Left renal pelvis (tissue), 4 donors: ENCODE results near the gene TRPC3. TPM values are rescaled to one million over a fixed set of nuclear protein-coding genes. Genes with fewer than 3 reads are reported as not detected.
"Not testable (repeated sequence)": the region's sequence is repeated elsewhere in the genome, so short reads cannot be mapped to it uniquely, and the experiment has no call there.

Source experiments
- DNase-seq, 4 donors: peaks; one replicate each; pipeline ENCODE4 v3.0.0-alpha.2; 2013; ENCODE audit warnings: low read depth in 4 of 4, low spot score in 3 of 4
- polyA plus RNA-seq, 4 donors: library from polyadenylated mRNA; unstranded; fragments of 120-200 nt; gene quantifications; one replicate each; pipeline ENCODE4 v1.2.1, GENCODE V29; 2013; ENCODE audit not compliant: insufficient read length in 4 of 4

The TRPC3 gene
- polyA plus RNA-seq, 4 donors, result 0.78 to 1.4 (median 1.2) TPM

DNA sequence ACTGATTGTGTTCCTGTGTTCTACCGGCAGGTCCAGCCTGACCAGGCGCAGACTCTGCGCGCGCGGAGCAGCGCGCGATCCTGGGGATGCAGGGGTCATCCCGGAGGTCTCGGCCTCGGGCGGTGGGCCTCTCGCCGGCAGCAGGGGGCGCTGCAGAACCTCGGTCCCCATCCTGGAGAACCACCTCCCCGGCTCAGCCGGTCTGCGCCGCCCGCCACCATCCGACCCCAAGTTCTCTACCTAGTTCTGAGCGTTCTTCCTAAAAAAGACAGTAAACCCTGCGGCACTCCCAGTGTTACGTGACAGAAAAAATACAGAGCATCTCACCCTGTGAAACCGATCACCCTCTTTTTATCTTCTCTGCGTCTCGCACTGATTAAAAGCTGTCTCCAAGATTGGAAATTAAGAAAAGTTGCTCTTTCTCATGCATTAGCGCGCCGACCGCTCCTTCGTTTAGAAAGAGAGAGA, 1.6 kb downstream of the TRPC3 start:
- peak in 2 of 4 donors; percentile 36 to 56 for DNase-seq

DNA sequence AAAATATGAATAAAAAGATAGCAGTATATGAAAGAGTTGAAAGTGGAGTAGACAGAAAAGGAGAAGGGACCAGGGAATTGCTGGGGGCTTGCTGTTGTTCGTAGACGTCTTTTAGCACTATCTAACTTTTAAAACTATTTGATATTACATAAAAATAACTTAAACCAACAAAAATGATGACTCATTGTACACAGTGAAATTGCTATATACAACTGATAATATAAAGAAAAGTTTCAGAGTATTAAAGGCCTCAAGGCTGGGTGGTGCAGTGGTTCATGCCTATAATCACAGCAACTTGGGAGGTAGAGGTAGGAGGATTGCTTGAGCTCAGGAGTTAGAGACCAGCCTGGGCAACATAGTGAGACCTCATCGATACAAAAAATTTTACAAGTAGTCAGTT, 5.2 kb downstream of the TRPC3 start:
- DNase-seq, result no peak

DNA sequence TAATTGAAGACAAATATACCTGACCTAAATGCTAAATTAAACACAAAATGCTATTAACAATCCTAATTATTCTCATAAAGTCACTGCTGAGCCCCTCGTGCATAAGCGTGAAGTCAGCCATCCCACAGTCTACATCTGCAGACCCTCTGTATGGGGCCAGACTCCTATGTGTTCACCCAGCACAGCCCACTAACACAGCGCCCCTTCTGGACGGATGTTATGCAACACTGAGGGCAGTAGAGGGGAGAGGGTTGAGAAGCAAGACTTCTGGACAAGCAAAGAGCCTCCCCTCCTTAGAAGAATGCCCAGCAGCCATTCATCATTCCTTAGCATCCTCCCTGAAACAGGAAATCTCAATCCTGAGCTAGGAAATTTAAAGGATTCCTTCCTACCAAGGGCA, 7.9 kb downstream of the TRPC3 start:
- DNase-seq, result no peak

DNA sequence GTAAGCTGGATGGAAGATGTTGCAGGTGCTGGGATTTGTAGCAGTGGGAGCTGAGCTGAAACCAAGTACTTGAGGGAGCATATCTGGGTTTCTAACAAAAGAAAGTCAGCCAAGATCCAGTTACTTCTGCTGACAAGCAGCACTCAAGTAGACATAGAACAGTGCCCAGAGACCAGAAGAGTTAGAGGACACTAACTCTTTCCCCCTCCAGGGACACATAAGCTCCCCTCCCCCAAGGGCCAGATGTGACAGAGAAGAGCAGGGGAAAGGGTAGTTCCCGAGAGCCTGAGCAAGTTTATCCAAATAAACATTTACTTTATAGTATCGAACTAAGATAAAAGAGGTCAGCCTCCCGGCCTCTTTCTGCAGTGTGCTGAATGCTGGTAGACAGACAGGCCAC, 12.2 kb downstream of the TRPC3 start:
- no peak for DNase-seq

DNA sequence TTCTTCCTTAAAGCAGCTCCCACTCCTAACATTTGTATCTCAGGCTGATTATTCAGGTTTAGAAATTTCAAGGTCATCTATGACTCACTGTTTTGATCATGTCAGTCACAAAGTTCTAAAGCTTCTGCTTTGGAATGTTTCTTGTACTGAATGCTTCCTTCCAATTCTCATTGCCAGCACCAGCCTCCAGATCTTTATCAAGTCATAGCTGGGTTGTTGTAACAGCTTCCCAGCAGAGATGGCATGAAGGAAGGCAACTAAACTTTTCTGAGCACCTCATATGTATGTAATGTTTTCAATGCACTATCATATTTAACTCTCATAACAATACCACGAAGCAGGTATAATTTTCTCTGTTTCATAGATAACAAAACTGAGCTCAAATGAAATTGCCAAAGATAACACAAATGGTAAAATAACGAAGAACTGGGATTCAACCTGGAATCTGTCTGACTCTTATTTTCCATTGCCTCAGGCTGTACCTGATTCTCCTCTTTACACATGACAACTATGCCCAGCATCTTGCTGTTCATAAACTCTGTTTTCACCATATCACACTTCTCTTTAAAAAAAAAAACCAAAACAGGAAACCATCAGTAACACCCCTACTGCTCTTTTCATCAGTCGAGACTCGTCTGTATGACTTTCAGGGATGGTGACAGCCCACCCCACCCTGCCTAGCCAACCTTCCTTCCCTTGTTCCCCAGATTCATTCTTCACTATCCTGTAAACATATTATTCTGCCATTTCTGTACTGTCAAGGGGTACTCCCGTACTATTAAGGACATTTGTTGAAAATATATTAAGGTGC, 13.4 kb downstream of the TRPC3 start:
- no peak for DNase-seq

DNA sequence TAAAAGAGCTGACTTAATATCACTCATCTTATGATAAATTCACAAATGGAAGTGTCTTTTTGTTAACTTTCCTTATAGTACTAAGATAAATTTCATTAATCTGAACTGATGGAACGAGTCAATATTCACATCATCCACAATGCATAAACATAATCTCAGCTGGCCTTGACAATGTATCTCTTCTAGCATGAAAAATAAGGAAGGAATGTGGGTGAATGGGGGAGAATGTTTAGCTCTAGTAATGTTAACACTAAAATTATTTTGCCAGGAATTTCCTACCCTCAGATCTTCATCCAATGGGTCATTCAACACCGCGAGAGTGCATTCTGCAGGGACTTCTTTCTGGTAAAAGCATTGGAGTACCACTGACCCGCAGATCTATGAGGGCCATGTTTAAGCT, 15.8 kb downstream of the TRPC3 start:
- no peak for DNase-seq

DNA sequence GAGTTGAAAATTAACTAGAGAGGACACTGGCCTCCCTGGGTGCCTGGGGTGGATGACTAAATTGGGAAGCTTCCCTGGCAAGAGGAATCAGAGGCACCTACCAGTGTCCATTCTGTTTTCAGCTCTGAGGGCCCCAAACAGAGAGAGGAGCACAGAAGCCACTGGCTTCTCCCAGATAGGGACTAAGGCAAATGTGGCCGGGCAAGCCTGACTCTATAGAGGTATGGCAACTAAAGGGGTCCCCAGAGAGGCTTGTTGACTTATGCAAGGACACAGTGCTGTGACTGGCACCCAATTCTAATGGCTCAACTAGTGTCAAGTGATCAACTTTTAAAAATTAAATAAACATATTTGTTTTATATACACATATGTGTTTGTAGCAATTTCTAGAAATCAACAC, 17.2 kb downstream of the TRPC3 start:
- DNase-seq, result no peak

DNA sequence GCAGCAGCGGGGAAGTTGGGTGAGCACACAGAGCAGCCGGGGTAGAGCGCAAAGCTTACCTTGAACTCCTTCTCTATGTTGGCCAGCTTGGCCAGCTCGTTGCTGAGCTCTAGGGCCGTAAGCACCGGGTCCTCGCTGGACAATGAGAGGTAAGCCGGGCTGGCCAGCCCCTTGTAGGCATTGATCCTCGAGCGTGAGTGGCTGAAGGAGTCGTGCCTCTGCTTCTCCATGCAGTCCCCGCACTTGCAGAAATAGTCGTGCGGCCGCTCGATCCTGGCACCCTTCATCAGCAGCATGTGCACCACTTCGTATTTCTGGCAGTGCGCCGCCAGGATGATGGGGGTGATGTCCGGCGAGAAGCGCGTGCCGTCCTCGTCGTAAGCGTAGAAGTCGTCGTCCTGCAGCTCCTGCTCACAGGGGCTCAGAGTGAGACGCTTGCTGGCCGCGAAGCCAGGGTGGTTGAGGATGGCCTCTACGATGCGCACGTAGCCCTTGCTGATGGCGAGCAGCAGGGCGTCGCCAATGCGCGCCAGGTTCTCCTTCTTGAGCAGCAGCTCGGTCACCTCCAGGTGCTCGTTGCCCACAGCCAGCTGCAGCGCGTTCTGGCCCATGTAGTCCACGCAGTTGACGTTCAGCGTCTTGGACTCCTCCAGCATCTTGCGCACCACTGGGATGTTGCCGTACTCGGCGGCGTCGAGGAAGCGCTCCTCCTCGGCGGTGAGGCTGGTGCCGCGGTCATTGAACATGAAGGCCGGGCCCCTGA, 19.5 kb downstream of the TRPC3 start:
- no peak for DNase-seq

DNA sequence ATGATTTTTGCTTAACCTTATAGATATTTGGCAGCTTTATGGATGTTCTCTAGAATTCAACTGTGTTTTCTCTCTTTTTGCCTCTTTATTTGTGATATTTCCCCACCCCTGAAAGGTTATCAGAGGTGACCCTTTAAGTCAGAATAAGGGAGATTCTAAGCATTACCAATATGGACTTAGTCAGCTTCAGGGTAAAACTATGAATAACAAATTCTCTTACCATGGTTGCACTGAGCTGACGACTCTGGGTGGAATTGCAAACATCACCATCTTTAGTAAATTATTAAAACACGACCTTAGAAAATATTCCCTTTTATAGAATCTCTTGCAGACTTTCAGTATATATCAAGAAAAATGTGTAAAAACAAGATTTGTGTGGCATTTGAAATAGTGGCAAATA, 21.6 kb downstream of the TRPC3 start:
- DNase-seq, result no peak

DNA sequence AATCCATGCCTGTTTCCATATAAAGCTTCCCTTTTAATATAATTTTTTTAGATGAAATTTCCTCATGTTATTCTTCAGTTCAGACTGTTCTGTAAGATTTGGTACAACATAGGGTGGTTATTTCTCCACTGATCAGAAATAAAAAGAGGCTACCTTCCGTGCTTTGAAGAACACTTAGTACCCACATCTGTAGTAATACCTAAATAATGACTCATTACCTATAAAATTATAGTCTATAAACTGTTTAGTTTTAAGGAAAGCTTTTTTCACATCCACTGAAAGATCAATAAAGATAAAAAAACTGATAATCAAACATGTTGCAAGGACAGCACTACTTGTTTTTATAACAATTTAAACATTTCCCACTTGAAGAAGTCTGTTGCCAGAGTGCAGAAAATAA, 23.9 kb downstream of the TRPC3 start:
- no peak for DNase-seq

DNA sequence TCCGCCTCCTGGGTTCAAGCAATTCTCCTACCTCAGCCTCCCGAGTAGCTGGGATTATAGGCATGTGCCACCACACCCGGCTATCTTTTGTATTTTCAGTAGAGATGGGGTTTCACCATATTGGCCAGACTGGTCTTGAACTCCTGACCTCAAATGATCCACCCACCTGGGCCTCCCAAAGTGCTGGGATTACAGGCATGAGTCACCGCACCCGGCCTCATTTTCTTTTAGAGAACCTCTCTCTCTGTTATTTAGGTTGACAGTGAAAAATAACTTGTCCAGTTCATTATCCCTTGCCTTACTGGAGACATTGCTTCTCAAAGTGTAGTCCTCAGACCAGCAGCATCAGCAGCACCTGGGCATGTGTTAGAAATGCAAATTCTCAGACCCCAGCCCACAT, 25.4 kb downstream of the TRPC3 start:
- not testable (repeated sequence) for DNase-seq

DNA sequence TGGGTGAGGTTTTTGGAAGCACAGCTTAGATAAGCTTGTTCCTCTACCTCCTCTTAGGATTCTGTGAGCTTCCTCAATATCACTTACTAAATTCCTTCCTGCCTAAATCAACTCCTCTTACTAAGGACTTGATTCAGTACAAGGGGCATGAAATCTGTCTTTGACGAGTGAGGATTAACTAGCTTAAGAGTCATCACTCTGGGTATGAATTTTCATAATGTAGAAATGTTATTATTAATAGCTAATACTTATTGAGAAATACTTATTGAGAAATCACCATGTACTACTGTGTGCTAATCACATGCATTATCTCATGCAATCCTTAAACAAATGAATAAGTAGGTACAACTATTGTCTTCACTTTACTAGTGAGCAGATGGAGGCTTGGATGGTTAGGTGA, 28.6 kb downstream of the TRPC3 start:
- DNase-seq, result no peak

DNA sequence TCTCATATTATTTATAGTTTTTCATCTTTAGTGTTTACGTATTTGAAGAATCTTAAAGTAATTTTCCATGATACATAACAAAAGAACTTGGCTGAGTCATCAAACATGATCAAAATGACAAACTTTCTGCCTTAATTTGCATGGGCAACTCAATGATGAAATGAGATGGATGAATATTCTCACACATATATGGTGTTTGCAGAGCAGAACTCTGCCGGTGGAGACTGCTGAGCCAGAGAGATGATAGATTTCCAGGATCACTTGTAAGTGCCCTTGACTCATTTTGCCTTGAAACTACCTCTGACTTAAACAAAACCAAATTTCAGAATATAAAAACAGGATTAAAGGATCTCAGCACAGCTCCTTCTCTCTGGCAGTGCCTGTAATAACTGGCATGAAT, 38.2 kb downstream of the TRPC3 start:
- DNase-seq, result no peak

DNA sequence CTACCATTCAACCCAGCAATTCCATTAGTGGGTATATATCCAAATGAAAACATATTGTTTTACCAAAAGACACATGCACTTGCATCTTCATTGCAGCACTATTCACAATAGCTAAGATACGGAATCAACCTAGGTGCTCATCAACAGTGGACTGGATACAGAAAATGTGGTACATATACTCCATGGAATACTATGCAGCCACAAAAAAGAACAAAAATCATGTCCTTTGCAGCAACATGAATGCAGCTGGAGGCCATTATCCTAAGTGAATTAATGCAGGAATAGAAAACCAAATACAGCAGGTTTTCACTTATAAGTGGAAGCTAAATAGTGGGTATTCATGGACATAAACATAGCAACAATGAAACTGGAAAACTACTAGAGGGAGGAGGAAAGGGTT, 43.5 kb downstream of the TRPC3 start:
- DNase-seq, result no peak

DNA sequence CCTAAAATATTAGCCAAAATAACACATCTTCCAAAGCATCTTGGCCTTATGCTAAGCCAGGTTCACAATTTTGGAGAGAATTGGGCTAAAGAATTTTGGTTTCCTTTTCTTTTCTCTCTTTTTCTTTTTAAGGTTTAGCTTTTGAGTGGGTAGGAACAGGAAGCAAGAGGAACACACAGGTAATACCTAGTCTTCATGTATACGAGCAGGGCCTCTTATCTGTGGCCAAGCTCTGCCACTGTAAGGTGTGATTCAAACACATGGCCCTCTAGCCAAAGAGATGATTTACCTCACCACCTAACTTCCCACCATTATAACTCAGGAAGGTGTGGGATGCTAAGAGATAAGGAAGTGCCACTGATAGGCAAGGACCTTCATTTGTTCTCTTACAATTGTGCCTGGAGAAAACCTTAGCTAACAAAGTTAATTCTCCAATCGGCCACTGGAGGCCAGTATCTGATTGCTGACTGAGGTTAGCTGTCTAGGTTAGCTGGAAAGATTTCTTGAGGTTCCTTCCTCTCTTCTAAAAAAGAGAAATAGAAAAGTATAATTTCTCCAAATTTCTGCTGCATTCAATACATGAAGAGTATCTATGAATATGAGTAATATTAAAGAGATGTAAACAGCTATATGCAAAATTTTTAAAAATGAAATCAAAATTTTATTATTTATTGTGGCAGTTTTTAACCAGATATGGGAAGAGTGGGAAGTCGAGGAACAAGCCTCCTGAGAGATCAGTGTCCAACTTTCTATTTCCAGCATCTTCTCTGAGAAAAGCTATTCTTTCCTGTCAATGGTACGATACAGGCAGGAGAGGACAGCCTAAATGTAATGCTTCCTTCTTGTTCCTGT, 51.5 kb downstream of the TRPC3 start:
- peak in 3 of 4 donors; percentile 18 to 49 (median 26) for DNase-seq

DNA sequence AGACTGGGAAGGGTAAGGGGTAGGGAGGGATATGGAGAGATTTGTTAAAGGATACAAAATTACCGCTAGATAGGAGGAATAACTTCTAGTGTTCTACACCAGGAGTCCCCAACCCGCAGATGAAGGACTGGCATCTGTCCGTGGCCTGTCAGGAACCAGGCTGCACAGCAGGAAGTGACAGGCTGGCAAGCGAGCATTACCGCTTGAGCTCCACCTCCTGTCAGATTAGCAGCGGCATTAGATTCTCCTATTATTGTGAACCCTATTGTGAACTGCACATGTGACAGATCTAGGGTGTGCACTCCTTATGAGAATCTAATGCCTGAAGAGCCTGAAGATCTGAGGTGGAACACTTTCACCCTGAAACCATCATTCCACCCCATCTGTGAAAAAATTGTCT, 53.7 kb downstream of the TRPC3 start:
- no peak for DNase-seq

DNA sequence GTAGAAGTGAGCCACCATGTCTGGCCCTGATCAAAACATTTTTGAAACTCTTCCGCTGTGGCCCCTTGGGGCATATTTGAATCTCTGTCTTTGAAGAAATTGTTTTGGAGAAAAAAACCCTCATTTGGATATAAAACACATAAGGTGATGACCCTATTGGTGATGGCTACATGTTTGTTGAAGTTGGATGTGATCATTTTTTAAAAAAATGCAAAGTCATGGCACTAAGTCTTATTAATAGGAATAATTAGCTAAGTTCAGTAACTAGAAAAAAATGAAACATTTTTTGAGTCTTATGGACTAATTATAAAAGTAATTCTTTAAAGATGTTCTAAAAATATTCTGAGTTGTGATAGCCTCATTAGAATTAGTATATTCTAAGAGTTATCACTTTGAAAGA, 63.7 kb downstream of the TRPC3 start:
- no peak for DNase-seq

DNA sequence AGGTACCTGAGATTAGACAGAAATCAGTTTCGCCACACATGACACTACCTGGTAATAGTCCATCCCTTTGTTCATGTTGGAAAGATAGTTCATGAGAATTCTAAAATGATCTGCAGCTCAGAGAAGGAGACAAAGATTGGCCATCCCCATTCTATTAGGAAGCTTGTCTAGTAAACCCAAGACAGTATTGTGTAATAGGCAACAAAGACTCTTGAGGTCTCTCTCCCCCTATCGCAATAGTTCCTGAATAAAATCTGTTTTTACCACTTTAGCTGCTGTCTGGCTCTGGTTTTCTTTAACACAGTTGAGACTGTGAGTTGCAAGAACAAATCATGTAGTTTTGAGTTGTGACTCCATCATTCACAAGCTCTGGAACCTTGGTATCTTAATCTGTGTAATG, 66.7 kb downstream of the TRPC3 start:
- DNase-seq, result no peak

DNA sequence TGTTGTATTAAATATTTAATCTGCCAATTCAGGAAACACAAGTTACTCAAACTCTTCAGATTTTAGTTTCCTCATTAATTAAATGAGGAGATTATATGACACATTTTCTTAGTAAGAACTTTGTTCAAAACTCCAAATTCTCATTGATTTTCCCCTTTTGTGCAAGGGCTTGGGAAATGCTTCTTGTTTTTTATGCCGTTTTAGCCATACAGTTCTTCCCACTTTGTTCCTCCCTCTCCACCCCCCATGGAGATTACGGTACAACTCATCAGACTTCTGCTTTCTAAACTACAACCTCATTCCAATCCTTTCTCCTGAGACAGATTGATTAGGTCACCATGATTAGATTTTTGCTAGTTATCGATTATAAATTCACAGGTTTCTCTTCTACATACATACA, 70.7 kb downstream of the TRPC3 start:
- no peak for DNase-seq

DNA sequence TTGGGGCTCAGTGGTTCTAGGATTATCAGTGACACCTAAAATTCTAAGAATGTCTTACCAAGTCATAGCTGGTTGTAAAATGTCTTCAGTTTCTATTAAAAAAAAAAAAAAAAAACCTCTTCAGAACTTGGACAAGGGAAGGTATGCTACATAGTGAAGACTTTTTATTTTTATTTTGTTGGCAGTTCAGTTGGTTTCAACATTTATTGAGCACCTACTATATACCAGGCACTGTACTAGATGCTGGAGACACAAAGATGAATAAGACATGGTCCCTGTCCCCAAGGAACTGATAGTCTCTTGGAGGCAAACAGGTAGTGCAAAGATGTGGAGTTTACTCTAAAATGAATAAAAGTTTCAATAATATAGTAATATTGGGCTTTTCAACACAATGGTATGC, 72.7 kb downstream of the TRPC3 start:
- DNase-seq, result no peak
